ENCODE results near the gene NTM.

The NTM gene

DNA sequence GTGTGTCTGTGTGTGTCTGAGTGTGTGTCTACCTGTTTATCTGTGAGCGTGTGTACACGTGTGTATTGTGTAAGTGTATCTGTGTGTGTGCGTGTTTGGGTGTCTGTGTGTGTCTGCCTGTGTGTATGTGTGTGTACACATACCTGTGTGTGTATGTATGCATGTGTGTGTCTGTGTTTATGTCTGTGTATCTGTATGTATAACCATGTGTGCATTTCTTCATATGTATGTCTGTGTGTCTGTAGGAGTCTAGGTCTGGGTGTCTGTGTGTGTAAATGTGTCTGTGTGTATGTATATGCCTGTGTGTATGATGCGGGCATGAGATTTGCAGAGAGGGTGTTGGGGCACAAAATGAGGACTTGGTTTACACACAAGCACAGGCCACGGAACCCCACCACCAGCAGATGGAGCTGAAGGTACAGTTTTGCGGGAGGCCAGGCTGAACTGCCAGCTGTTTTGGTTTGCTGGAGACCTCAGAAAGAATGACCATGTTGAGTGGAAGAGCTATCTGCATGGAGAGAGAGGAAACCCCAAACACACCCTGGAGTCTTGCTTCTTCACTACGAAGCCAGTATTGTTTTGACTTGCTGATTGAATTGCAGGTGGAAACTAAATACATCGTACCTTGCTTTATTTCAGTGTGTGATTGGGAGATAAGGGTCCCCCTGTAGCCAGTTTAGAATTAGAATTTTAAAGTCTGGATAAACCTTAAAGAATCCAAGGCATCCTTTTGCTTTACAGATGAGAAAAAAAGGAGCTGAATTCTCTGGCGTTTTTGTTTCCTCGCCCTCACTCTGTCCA lies 497.2 kb downstream of the NTM start:
- Histone ChIP-seq H3K36me3 (ENCODE audit: insufficient read depth, low read length) (no peaks in the 10 kb centered on the region), H2AFZ (ENCODE audit: low read depth, low read length) (no peak overlapping the region), H3K4me3 (ENCODE audit: low read length) (no peak overlapping the region), H3K27me3 (ENCODE audit: insufficient read depth, low read length) (no peaks in the 10 kb centered on the region), H3K4me1 (ENCODE audit: insufficient read depth, low read length) (no peaks in the 10 kb centered on the region), H3K9me3 (ENCODE audit: low read length) (no peaks in the 10 kb centered on the region)

- Histone ChIP-seq H3K9me3 (ENCODE audit: low read length) (no peaks in the 10 kb centered on the region), H3K36me3 (ENCODE audit: insufficient read depth, low read length) (no peaks in the 10 kb centered on the region), H3K27me3 (ENCODE audit: insufficient read depth, low read length) (no peaks in the 10 kb centered on the region), H3K4me3 (ENCODE audit: low read length) (no peak overlapping the region), H2AFZ (ENCODE audit: low read depth, low read length) (no peak overlapping the region), H3K4me1 (ENCODE audit: insufficient read depth, low read length) (no peaks in the 10 kb centered on the region)
Observed at GRCh38 chr11:131868629-131869507, 498.5 kb downstream of the NTM start.

GRCh38 chr11:131870305-131870704 lies 499.9 kb downstream of the NTM start:
- Histone ChIP-seq H3K4me3 (ENCODE audit: low read length) (no peak overlapping the region), H3K9me3 (ENCODE audit: low read length) (no peaks in the 10 kb centered on the region), H3K36me3 (ENCODE audit: insufficient read depth, low read length) (no peaks in the 10 kb centered on the region)

DNA sequence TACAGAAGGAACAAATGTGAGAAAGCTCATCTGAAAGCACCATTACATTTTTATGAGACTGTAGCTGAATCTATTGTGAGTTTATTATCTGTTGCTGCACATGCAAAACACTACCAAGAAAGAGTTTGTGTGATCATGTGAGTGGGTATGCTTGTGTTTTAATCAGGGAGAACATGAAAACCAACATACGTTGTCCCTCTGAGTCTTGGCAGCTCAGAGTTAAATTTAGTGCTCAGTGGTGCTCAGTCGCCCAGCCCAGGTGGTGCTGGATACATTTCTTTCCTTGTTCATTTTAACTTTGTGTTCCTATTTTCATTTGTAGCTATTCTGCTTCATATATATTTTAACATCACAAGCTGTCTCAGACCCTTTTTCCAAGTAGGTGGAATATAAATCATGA lies 500.6 kb downstream of the NTM start:
- Histone ChIP-seq H3K4me3 (ENCODE audit: low read length) (no peak overlapping the region), H3K27me3 (ENCODE audit: insufficient read depth, low read length) (no peaks in the 10 kb centered on the region), H3K36me3 (ENCODE audit: insufficient read depth, low read length) (no peaks in the 10 kb centered on the region), H2AFZ (ENCODE audit: low read depth, low read length) (no peak overlapping the region), H3K4me1 (ENCODE audit: insufficient read depth, low read length) (no peaks in the 10 kb centered on the region), H3K9me3 (ENCODE audit: low read length) (no peaks in the 10 kb centered on the region)

More at GRCh38 chr11:131870305-131870704, 499.9 kb downstream of the NTM start:
- H2AFZ ChIP-seq (ENCODE audit: low read depth, low read length), result no peak overlapping the region
- no peaks in the 10 kb centered on the region for H3K4me1 ChIP-seq (ENCODE audit: insufficient read depth, low read length)
- H3K27me3 ChIP-seq (ENCODE audit: insufficient read depth, low read length), result no peaks in the 10 kb centered on the region

GRCh38 chr11:131874070-131874469 lies 503.7 kb downstream of the NTM start:
- no peaks in the 10 kb centered on the region for H3K36me3 ChIP-seq (ENCODE audit: insufficient read depth, low read length)
- H3K4me3 ChIP-seq (ENCODE audit: low read length), result no peak overlapping the region

GRCh38 chr11:131875611-131876010 lies 505.2 kb downstream of the NTM start:
- H2AFZ ChIP-seq (ENCODE audit: low read depth, low read length), result no peak overlapping the region
- H3K4me1 ChIP-seq (ENCODE audit: insufficient read depth, low read length), result no peaks in the 10 kb centered on the region
- no peaks in the 10 kb centered on the region for H3K9me3 ChIP-seq (ENCODE audit: low read length)
- no peak overlapping the region for H3K4me3 ChIP-seq (ENCODE audit: low read length)
- H3K27me3 ChIP-seq (ENCODE audit: insufficient read depth, low read length), result no peaks in the 10 kb centered on the region
- no peaks in the 10 kb centered on the region for H3K36me3 ChIP-seq (ENCODE audit: insufficient read depth, low read length)

More at GRCh38 chr11:131874070-131874469, 503.7 kb downstream of the NTM start:
- H3K4me1 ChIP-seq (ENCODE audit: insufficient read depth, low read length), result no peaks in the 10 kb centered on the region
- no peaks in the 10 kb centered on the region for H3K27me3 ChIP-seq (ENCODE audit: insufficient read depth, low read length)
- H3K9me3 ChIP-seq (ENCODE audit: low read length), result no peaks in the 10 kb centered on the region
- no peak overlapping the region for H2AFZ ChIP-seq (ENCODE audit: low read depth, low read length)

- no peaks in the 10 kb centered on the region for H3K4me1 ChIP-seq (ENCODE audit: insufficient read depth, low read length)
- no peak overlapping the region for H2AFZ ChIP-seq (ENCODE audit: low read depth, low read length)
- no peak overlapping the region for H3K4me3 ChIP-seq (ENCODE audit: low read length)
- no peaks in the 10 kb centered on the region for H3K36me3 ChIP-seq (ENCODE audit: insufficient read depth, low read length)
- H3K9me3 ChIP-seq (ENCODE audit: low read length), result no peaks in the 10 kb centered on the region
- no peaks in the 10 kb centered on the region for H3K27me3 ChIP-seq (ENCODE audit: insufficient read depth, low read length)
Observed at GRCh38 chr11:131877246-131877942, 507.0 kb downstream of the NTM start.

- no peaks in the 10 kb centered on the region for H3K9me3 ChIP-seq (ENCODE audit: low read length)
- no peaks in the 10 kb centered on the region for H3K4me1 ChIP-seq (ENCODE audit: insufficient read depth, low read length)
- no peaks in the 10 kb centered on the region for H3K27me3 ChIP-seq (ENCODE audit: insufficient read depth, low read length)
- H3K4me3 ChIP-seq (ENCODE audit: low read length), result no peak overlapping the region
- H2AFZ ChIP-seq (ENCODE audit: low read depth, low read length), result no peak overlapping the region
- no peaks in the 10 kb centered on the region for H3K36me3 ChIP-seq (ENCODE audit: insufficient read depth, low read length)
Observed at GRCh38 chr11:131880316-131880715, 509.9 kb downstream of the NTM start.

DNA sequence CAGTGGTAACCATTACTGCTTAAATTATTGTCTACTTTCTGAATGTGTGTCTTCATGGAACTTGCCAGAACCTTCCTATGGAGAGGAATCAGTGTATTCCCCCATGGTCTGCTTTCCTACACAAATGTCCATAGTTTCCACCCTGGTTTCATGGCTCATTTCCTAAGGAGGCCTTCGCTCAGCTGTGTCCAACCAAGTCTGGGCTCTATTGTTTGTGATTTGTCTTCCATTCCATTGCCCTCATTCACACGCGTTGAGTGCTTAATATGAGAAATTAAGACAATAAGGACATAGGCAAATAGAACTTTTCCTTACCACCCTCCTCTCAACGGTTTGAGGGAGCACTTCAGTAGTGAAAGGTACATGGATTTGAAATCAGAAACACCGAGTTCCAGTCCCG lies 510.6 kb downstream of the NTM start:
- Histone ChIP-seq H3K9me3 (ENCODE audit: low read length) (no peaks in the 10 kb centered on the region), H2AFZ (ENCODE audit: low read depth, low read length) (no peak overlapping the region), H3K4me1 (ENCODE audit: insufficient read depth, low read length) (no peaks in the 10 kb centered on the region), H3K4me3 (ENCODE audit: low read length) (no peak overlapping the region), H3K36me3 (ENCODE audit: insufficient read depth, low read length) (no peaks in the 10 kb centered on the region), H3K27me3 (ENCODE audit: insufficient read depth, low read length) (no peaks in the 10 kb centered on the region)

- H3K9me3 ChIP-seq (ENCODE audit: low read length), result no peaks in the 10 kb centered on the region
- H3K4me1 ChIP-seq (ENCODE audit: insufficient read depth, low read length), result no peaks in the 10 kb centered on the region
- no peaks in the 10 kb centered on the region for H3K27me3 ChIP-seq (ENCODE audit: insufficient read depth, low read length)
- no peak overlapping the region for H3K4me3 ChIP-seq (ENCODE audit: low read length)
- H3K36me3 ChIP-seq (ENCODE audit: insufficient read depth, low read length), result no peaks in the 10 kb centered on the region
- H2AFZ ChIP-seq (ENCODE audit: low read depth, low read length), result no peak overlapping the region
Observed at GRCh38 chr11:131883332-131883731, 512.9 kb downstream of the NTM start.

GRCh38 chr11:131884461-131885073 lies 514.2 kb downstream of the NTM start:
- H3K9me3 ChIP-seq (ENCODE audit: low read length), result no peaks in the 10 kb centered on the region
- no peak overlapping the region for H3K4me3 ChIP-seq (ENCODE audit: low read length)
- no peak overlapping the region for H2AFZ ChIP-seq (ENCODE audit: low read depth, low read length)
- H3K27me3 ChIP-seq (ENCODE audit: insufficient read depth, low read length), result no peaks in the 10 kb centered on the region
- H3K4me1 ChIP-seq (ENCODE audit: insufficient read depth, low read length), result peaks cover 6% of the 10 kb centered on the region
- no peaks in the 10 kb centered on the region for H3K36me3 ChIP-seq (ENCODE audit: insufficient read depth, low read length)

- H3K4me3 ChIP-seq (ENCODE audit: low read length), result no peak overlapping the region
- H3K9me3 ChIP-seq (ENCODE audit: low read length), result no peaks in the 10 kb centered on the region
Observed at GRCh38 chr11:131885431-131885830, 515.0 kb downstream of the NTM start.

More at GRCh38 chr11:131885431-131885830, 515.0 kb downstream of the NTM start:
- Histone ChIP-seq H3K4me1 (ENCODE audit: insufficient read depth, low read length) (peaks cover 7% of the 10 kb centered on the region), H2AFZ (ENCODE audit: low read depth, low read length) (no peak overlapping the region), H3K36me3 (ENCODE audit: insufficient read depth, low read length) (no peaks in the 10 kb centered on the region), H3K27me3 (ENCODE audit: insufficient read depth, low read length) (no peaks in the 10 kb centered on the region)

Data from neuron (in vitro differentiated cells).